GM23338 (cell line): ENCODE data around the gene METAP1D. TPM values are rescaled to one million over a fixed set of nuclear protein-coding genes. Genes with fewer than 3 reads are reported as not detected.

Experiments
- ATAC-seq: fragments of 200-7000 bp; cut with Tn5 transposase; 3 replicates; pipeline ENCODE4 v1.9.1; 2020
- DNase-seq: peaks from one replicate; pipeline ENCODE4 v3.0.0-alpha.2; 2015; ENCODE audit warnings: low spot score
- H2AFZ ChIP-seq: fragments of 200-600 bp; sonication (generic); 2 replicates; pipeline ENCODE4 v1.8.0; 2016; ENCODE audit warnings: antibody characterized with exemption, mild to moderate bottlenecking, moderate library complexity
- H3F3A ChIP-seq: fragments of 200-600 bp; sonication (generic); replicated peaks from 2 replicates; pipeline ENCODE4 v1.8.0; 2017; ENCODE audit warnings: antibody characterized with exemption, mixed run types, low read depth
- H3K27ac ChIP-seq: fragments of 200-600 bp; sonication (generic); 2 replicates; pipeline ENCODE4 v1.6.1; 2016; ENCODE audit warnings: low read depth
- H3K27me3 ChIP-seq: fragments of 200-600 bp; sonication (generic); 2 replicates; pipeline ENCODE4 v1.8.0; 2016; ENCODE audit warnings: mild to moderate bottlenecking, mixed run types, moderate library complexity; ENCODE audit not compliant: insufficient read depth
- H3K36me3 ChIP-seq: fragments of 200-600 bp; sonication (generic); 2 replicates; pipeline ENCODE4 v1.8.0; 2016; ENCODE audit warnings: mild to moderate bottlenecking; ENCODE audit not compliant: insufficient read depth
- H3K4me1 ChIP-seq: fragments of 200-600 bp; sonication (generic); 2 replicates; pipeline ENCODE4 v1.8.0; 2016; ENCODE audit warnings: mild to moderate bottlenecking, moderate library complexity; ENCODE audit not compliant: insufficient read depth
- H3K4me2 ChIP-seq: fragments of 200-600 bp; sonication (generic); 2 replicates; pipeline ENCODE4 v1.7.1; 2017; ENCODE audit warnings: mixed run types
- H3K4me3 ChIP-seq: fragments of 200-600 bp; sonication (generic); 2 replicates; pipeline ENCODE4 v1.6.1; 2016; ENCODE audit warnings: mixed run types
- H3K79me2 ChIP-seq: fragments of 200-600 bp; sonication (generic); replicated peaks from 2 replicates; pipeline ENCODE4 v1.8.0; 2017; ENCODE audit warnings: mild to moderate bottlenecking; ENCODE audit not compliant: insufficient read depth
- H3K9me2 ChIP-seq: fragments of 200-600 bp; sonication (generic); 2 replicates; pipeline ENCODE4 v1.8.0; 2017; ENCODE audit not compliant: insufficient read depth
- H4K20me1 ChIP-seq: fragments of 200-600 bp; sonication (generic); replicated peaks from 2 replicates; pipeline ENCODE4 v1.8.0; 2017; ENCODE audit warnings: mild to moderate bottlenecking; ENCODE audit not compliant: insufficient read depth
- H3K27ac Mint-ChIP-seq: 2 replicates; pipeline ENCODE4 v1.8.0; 2020; ENCODE audit warnings: inconsistent platforms, mild to moderate bottlenecking, moderate library complexity, mixed read lengths
- H3K27me3 Mint-ChIP-seq: 3 replicates; pipeline ENCODE4 v1.8.0; 2022; ENCODE audit warnings: low read depth, mild to moderate bottlenecking, moderate library complexity, mixed read lengths, inconsistent platforms; ENCODE audit not compliant: insufficient read depth, poor library complexity
- H3K36me3 Mint-ChIP-seq: 3 replicates; pipeline ENCODE4 v1.8.0; 2021; ENCODE audit warnings: low read depth, mild to moderate bottlenecking, inconsistent platforms, moderate library complexity, mixed read lengths
- H3K4me1 Mint-ChIP-seq: 3 replicates; pipeline ENCODE4 v1.8.0; 2020; ENCODE audit warnings: mild to moderate bottlenecking, inconsistent platforms, mixed read lengths
- H3K4me3 Mint-ChIP-seq: 3 replicates; pipeline ENCODE4 v1.8.0; 2021; ENCODE audit warnings: moderate library complexity, mild to moderate bottlenecking, inconsistent platforms, mixed read lengths
- H3K9me3 Mint-ChIP-seq: 3 replicates; pipeline ENCODE4 v1.8.0; 2020; ENCODE audit warnings: moderate library complexity, mild to moderate bottlenecking, inconsistent platforms, mixed read lengths
- EZH2 ChIP-seq: fragments of 200-600 bp; sonication (generic); IDR thresholded peaks from one replicate; pipeline ENCODE4 v1.8.0; 2017; ENCODE audit warnings: antibody characterized with exemption, mild to moderate bottlenecking, low read depth; ENCODE audit not compliant: unreplicated experiment
- EZH2phosphoT487 ChIP-seq: fragments of 200-600 bp; sonication (generic); IDR thresholded peaks from one replicate; pipeline ENCODE4 v1.8.1; 2018; ENCODE audit warnings: antibody characterized with exemption; ENCODE audit not compliant: unreplicated experiment
- STAT1 ChIP-seq: IDR thresholded peaks from one replicate; pipeline ENCODE4 v1.6.1; 2016; ENCODE audit warnings: antibody characterized with exemption; ENCODE audit not compliant: unreplicated experiment
- ZNF114 ChIP-seq: fragments of 250-450 bp; sonication (Bioruptor Pico); IDR thresholded peaks from 2 replicates; pipeline ENCODE4 v1.5.0; 2020; ENCODE audit warnings: mild to moderate bottlenecking, moderate library complexity
- polyA plus RNA-seq: library from polyadenylated mRNA; unstranded; fragments of >200 nt; fragmentation: Nextera tagmentation; extraction: Ambion mirVana; gene quantifications from 2 replicates; pipeline ENCODE4 v1.2.1, GENCODE V29; 2016
- total RNA-seq: library from RNA; depleted of rRNA; stranded (reverse); fragments of >200 nt; shearing (Covaris generic); gene quantifications from 2 replicates; pipeline ENCODE4 v1.2.3, GENCODE V29; 2014
- TF ChIP-seq, protein P1 (sequence below): IDR thresholded peaks from 2 replicates; pipeline ENCODE4 v1.6.1; 2016; ENCODE audit warnings: antibody characterized with exemption
- TF ChIP-seq, protein P2 (sequence below), 2 experiments: fragments of 200-600 bp in 1 of 2; sonication (generic) in 1 of 2; conservative IDR thresholded peaks; 2 replicates each; pipeline versions ENCODE4 v1.5.1 to v1.6.1; 2016 to 2017; ENCODE audit warnings: antibody characterized with exemption in 2 of 2, low read depth in 2 of 2, mild to moderate bottlenecking in 2 of 2, moderate library complexity in 1 of 2

METAP1D gene
- total and polyA plus RNA-seq, 2 experiments from 2014 or later = 12.8 to 15.5 TPM

DNA sequence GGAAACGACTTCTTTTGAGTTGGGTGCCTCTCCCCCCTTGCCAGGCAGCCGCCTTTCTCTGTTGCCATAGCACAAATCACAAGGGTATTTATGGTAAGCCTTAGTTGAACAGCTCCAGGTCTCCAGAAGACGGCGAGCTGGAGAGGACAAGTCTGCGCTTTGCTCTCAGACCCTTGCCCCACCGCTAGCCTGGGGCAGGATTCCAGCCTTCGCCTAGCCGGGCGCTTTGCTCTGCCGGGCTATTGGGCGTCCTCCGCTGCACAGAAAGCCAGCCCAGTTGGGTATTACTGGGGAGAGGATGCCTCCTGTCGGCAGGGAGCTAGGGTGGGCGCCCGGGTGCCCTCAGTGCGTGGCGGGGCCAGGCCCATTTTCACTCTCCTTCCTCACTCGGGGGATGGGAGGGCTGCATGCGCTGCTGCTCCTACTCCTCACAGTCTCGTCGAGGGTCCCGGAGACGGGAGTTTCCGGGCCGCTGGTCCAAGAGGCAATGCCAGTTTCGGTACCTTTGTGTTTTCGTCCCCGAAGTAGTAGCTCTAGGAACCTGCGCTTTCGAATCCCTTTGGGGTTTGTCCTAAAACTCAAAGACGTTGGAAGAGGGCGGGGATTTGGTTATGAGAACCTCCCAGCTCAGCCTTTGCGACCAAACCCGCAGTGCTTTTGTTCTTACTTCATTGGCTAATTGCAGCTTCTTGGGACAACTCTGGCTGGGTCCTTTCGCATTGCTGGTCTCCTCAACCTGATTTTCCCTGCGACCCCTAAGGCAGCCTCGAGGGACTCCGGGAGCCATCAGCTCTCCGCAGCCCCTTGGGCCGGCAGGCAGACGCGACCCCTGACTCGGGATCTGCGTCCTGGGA, 106.6 kb downstream of the METAP1D start:
- Histone ChIP-seq H3K4me3 (peak overlapping the region; percentile 52), H3K27ac (no peak overlapping the region), H3K9me2 (no peaks in the 10 kb centered on the region), H3K4me1 (peaks cover 31% of the 10 kb centered on the region), H3F3A (peaks cover 43% of the 10 kb centered on the region; the same call in 1 of the 2 replicates), H3K27me3 (peaks cover 98% of the 10 kb centered on the region), H3K36me3 (no peaks in the 10 kb centered on the region), H4K20me1 (peaks cover 16% of the 10 kb centered on the region; the same call in 1 of the 2 replicates), H2AFZ (peak overlapping the region; percentile 92), H3K4me2 (peak overlapping the region; percentile 80), H3K79me2 (no peaks in the 10 kb centered on the region)
- H3K4me3 Mint-ChIP-seq = peak overlapping the region; percentile 65
- DNase-seq (peak; percentile 79), ATAC-seq (peak; percentile 13)
- peaks cover 92% of the 10 kb centered on the region for H3K27me3 Mint-ChIP-seq
- TF ChIP-seq, protein P1, sequence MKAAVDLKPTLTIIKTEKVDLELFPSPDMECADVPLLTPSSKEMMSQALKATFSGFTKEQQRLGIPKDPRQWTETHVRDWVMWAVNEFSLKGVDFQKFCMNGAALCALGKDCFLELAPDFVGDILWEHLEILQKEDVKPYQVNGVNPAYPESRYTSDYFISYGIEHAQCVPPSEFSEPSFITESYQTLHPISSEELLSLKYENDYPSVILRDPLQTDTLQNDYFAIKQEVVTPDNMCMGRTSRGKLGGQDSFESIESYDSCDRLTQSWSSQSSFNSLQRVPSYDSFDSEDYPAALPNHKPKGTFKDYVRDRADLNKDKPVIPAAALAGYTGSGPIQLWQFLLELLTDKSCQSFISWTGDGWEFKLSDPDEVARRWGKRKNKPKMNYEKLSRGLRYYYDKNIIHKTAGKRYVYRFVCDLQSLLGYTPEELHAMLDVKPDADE = no peak
- peak; percentile 73 for TF ChIP-seq EZH2
- peak; percentile 51 for TF ChIP-seq EZH2phosphoT487
- TF ChIP-seq, protein P2, sequence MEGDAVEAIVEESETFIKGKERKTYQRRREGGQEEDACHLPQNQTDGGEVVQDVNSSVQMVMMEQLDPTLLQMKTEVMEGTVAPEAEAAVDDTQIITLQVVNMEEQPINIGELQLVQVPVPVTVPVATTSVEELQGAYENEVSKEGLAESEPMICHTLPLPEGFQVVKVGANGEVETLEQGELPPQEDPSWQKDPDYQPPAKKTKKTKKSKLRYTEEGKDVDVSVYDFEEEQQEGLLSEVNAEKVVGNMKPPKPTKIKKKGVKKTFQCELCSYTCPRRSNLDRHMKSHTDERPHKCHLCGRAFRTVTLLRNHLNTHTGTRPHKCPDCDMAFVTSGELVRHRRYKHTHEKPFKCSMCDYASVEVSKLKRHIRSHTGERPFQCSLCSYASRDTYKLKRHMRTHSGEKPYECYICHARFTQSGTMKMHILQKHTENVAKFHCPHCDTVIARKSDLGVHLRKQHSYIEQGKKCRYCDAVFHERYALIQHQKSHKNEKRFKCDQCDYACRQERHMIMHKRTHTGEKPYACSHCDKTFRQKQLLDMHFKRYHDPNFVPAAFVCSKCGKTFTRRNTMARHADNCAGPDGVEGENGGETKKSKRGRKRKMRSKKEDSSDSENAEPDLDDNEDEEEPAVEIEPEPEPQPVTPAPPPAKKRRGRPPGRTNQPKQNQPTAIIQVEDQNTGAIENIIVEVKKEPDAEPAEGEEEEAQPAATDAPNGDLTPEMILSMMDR (conservative IDR thresholded peaks at IDR 0.05; ENCODE audit: low read depth in 2 of 2) = peak; percentile 55 to 73
- peaks cover 3% of the 10 kb centered on the region; the same call in 1 of the 3 replicates for H3K36me3 Mint-ChIP-seq
- peaks cover 44% of the 10 kb centered on the region for H3K4me1 Mint-ChIP-seq
- no peak overlapping the region for H3K27ac Mint-ChIP-seq
- H3K9me3 Mint-ChIP-seq = peaks cover 3% of the 10 kb centered on the region; the same call in 1 of the 3 replicates

DNA sequence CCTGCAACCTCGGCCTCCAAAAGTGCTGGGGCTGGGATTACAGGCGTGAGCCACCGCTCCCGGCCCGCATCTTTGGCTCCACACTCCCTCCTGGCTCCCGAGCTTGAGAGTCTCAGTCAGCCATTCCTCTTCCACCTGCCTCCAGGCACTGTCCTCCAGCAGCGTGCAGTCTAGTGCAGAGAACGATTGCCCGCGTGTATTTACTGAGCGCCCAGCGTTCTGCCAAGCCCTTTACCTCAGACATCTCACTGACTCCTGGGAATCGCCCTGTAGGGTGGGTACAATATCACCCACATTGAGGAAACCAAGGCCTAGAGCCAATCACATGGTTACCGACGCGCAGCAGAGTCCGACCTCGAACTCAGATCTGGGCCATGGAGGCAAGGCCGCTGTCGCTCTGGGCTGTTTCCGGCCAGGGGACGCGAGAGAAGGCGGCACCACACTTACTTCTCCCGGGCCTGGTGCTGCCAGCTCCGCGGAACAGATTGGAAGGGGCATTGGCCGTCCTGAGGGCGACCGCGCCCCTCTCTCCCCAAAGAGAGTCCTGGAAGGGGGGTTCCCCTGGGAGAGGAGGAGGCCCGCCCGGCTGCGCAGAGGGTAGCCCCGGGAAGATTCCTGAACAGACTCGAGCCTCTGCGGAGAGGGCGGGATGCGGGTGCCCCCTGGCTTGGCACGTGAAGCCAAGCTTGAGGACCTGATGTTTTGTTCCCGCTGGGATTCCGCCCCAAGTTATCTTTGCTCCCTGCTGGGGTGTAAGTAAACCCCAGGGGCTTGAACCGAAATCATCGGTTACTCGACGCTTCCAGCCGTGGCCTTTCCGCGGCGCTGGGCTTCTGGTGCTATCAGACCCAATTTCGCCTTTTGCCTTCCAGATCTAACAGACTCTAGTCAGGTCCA, 108.2 kb downstream of the METAP1D start:
- H3K4me3 Mint-ChIP-seq = peak overlapping the region; percentile 46
- Histone ChIP-seq H2AFZ (no peak overlapping the region), H4K20me1 (peaks cover 16% of the 10 kb centered on the region; the same call in 1 of the 2 replicates), H3F3A (peaks cover 34% of the 10 kb centered on the region; the same call in 1 of the 2 replicates), H3K9me2 (no peaks in the 10 kb centered on the region), H3K4me1 (peaks cover 27% of the 10 kb centered on the region), H3K79me2 (no peaks in the 10 kb centered on the region), H3K4me3 (peak overlapping the region; percentile 46), H3K27ac (no peak overlapping the region), H3K36me3 (no peaks in the 10 kb centered on the region), H3K27me3 (peaks cover 100% of the 10 kb centered on the region), H3K4me2 (peak overlapping the region; percentile 75)
- no peak for TF ChIP-seq STAT1
- peak; percentile 56 for TF ChIP-seq EZH2phosphoT487
- peak; percentile 74 for TF ChIP-seq EZH2
- no peak for TF ChIP-seq ZNF114 (CRISPR knock-in tag)
- H3K9me3 Mint-ChIP-seq = peaks cover 3% of the 10 kb centered on the region; the same call in 1 of the 3 replicates
- DNase-seq (peak; percentile 52), ATAC-seq (peak; percentile 6)
- H3K27me3 Mint-ChIP-seq = peaks cover 84% of the 10 kb centered on the region
- H3K27ac Mint-ChIP-seq = no peak overlapping the region
- peaks cover 37% of the 10 kb centered on the region for H3K4me1 Mint-ChIP-seq
- peaks cover 3% of the 10 kb centered on the region; the same call in 1 of the 3 replicates for H3K36me3 Mint-ChIP-seq
